CD4-positive, alpha-beta T cell (primary cell): ENCODE data around the gene ING3. TPM values are rescaled to one million over a fixed set of nuclear protein-coding genes. Genes with fewer than 3 reads are reported as not detected.
A peak's percentile ranks its signal among the peaks of the same experiment; 100 is the strongest.

Experiments
- ATAC-seq: fragments of 200-7000 bp; cut with Tn5 transposase; one replicate; pipeline ENCODE4 v1.10.0; 2022; ENCODE audit warnings: mild to moderate bottlenecking; ENCODE audit not compliant: poor library complexity
- CTCF ChIA-PET: fragments of 350-600 bp; sonication (Branson Sonifier 250); formaldehyde crosslinking; loops from one replicate; lab custom pipeline; 2021; ENCODE audit warnings: antibody characterized with exemption, inconsistent platforms; lab: Charles Lee
- POLR2A ChIA-PET: fragments of 350-600 bp; sonication (Branson Sonifier 250); formaldehyde crosslinking; loops from one replicate; lab custom pipeline; 2021; ENCODE audit warnings: antibody characterized with exemption, inconsistent platforms; lab: Charles Lee
- DNase-seq, 14 experiments: peaks; one replicate each; pipeline ENCODE4 v3.0.0-alpha.2; 2013 to 2020; ENCODE audit warnings: mixed read lengths in 2 of 14
- H3K27ac ChIP-seq, 2 donors: one replicate each; pipeline versions ENCODE4 v1.5.1 to v1.7.0; 2013; ENCODE audit warnings: low read length in 2 of 2, low read depth in 1 of 2, mild to moderate bottlenecking in 1 of 2
- H3K27me3 ChIP-seq, 2 experiments: 1 replicate in 1 of 2; 2 replicates in 1 of 2; pipeline versions ENCODE4 v1.6.1 to v1.7.0; 2013; ENCODE audit warnings: low read length in 2 of 2, control low read depth in 1 of 2, mild to moderate bottlenecking in 1 of 2, moderate library complexity in 1 of 2; ENCODE audit not compliant: insufficient read depth in 2 of 2, control insufficient read depth in 1 of 2
- H3K36me3 ChIP-seq: one replicate; pipeline ENCODE4 v1.6.1; 2013; ENCODE audit warnings: low read length, control low read depth; ENCODE audit not compliant: insufficient read depth
- H3K4me1 ChIP-seq: one replicate; pipeline ENCODE4 v1.6.1; 2013; ENCODE audit warnings: low read length, control low read depth; ENCODE audit not compliant: insufficient read depth
- H3K4me3 ChIP-seq: one replicate; pipeline ENCODE4 v1.5.1; 2013; ENCODE audit warnings: mild to moderate bottlenecking, low read length, moderate library complexity
- H3K9me3 ChIP-seq, 2 experiments: 1 replicate in 1 of 2; 2 replicates in 1 of 2; pipeline versions ENCODE4 v1.6.1 to v1.7.0; 2013; ENCODE audit warnings: low read length in 2 of 2, mild to moderate bottlenecking in 2 of 2, control low read depth in 1 of 2, moderate library complexity in 1 of 2; ENCODE audit not compliant: control insufficient read depth in 1 of 2, insufficient read depth in 1 of 2
- H3K27ac Mint-ChIP-seq: one replicate; pipeline ENCODE4 v1.8.0; 2020; ENCODE audit warnings: mixed read lengths
- H3K27me3 Mint-ChIP-seq: one replicate; pipeline ENCODE4 v1.8.0; 2021; ENCODE audit warnings: mixed read lengths
- H3K36me3 Mint-ChIP-seq: one replicate; pipeline ENCODE4 v1.8.0; 2021; ENCODE audit warnings: low read depth, mixed read lengths
- H3K4me1 Mint-ChIP-seq: one replicate; pipeline ENCODE4 v1.8.0; 2021; ENCODE audit warnings: low read depth, mixed read lengths
- H3K4me3 Mint-ChIP-seq: one replicate; pipeline ENCODE4 v1.8.0; 2020; ENCODE audit warnings: mild to moderate bottlenecking, mixed read lengths
- H3K9me3 Mint-ChIP-seq: one replicate; pipeline ENCODE4 v1.8.0; 2020; ENCODE audit warnings: mixed read lengths
- CTCF ChIP-seq: fragments of 200-600 bp; IDR thresholded peaks from one replicate; pipeline ENCODE4 v1.8.0; 2022; ENCODE audit warnings: antibody characterized with exemption, mild to moderate bottlenecking
- intact Hi-C, 2 experiments: fragments of 100-400 bp; cut with DNase I in 1 of 2; cut with micrococcal nuclease in 1 of 2; formaldehyde crosslinking; loops; one replicate each; pipeline versions ENCODE4 v1.15.1 to v1.9.0; 2023 to 2025; cut with DNase I, micrococcal nuclease
- total RNA-seq, 174 experiments: library from RNA in 2 of 174; stranded (reverse) in 2 of 174; gene quantifications; one replicate each; pipeline ENCODE4 v1.2.3 and lab custom pipeline; 2021 to 2026

Gene ING3
- total RNA-seq, 2 experiments from 2014 or later: 37.9 to 39.3 TPM

GRCh38 chr7:120933475-120933874 lies 17.1 kb upstream of the ING3 start:
- no peaks in the 10 kb centered on the region for H3K27me3 ChIP-seq
- no peaks in the 10 kb centered on the region for H3K36me3 ChIP-seq
- H3K4me1 Mint-ChIP-seq: no peaks in the 10 kb centered on the region
- POLR2A ChIA-PET: interaction anchor here (0.6 kb wide), 1 partner anchor 18 kb away, joined by 3 read pairs; the partner anchor contains the start of gene ING3
- H3K27ac Mint-ChIP-seq: no peak overlapping the region
- H3K4me3 Mint-ChIP-seq: no peak overlapping the region
- peaks cover 7% of the 10 kb centered on the region for H3K27me3 Mint-ChIP-seq
- H3K4me1 ChIP-seq: no peaks in the 10 kb centered on the region
- no peak overlapping the region for H3K27ac ChIP-seq
- CTCF ChIA-PET: no interaction called here
- no peak for ATAC-seq
- intact Hi-C loops: no loop called here
- TF ChIP-seq CTCF: no peak
- H3K36me3 Mint-ChIP-seq: no peaks in the 10 kb centered on the region
- DNase-seq: no peak
- no peak overlapping the region for H3K4me3 ChIP-seq
- no peaks in the 10 kb centered on the region for H3K9me3 ChIP-seq
- no peaks in the 10 kb centered on the region for H3K9me3 Mint-ChIP-seq

- H3K4me1 ChIP-seq: no peaks in the 10 kb centered on the region
- Mint-ChIP-seq H3K4me3 (no peak overlapping the region), H3K27ac (no peak overlapping the region), H3K27me3 (no peaks in the 10 kb centered on the region), H3K36me3 (no peaks in the 10 kb centered on the region), H3K9me3 (no peaks in the 10 kb centered on the region), H3K4me1 (no peaks in the 10 kb centered on the region)
- no peak for ATAC-seq
- no peak for TF ChIP-seq CTCF
- H3K9me3 ChIP-seq: no peaks in the 10 kb centered on the region
- no peak for DNase-seq
- CTCF ChIA-PET: no interaction called here
- H3K27me3 ChIP-seq: no peaks in the 10 kb centered on the region
- POLR2A ChIA-PET: no interaction called here
- H3K27ac ChIP-seq: no peak overlapping the region
- intact Hi-C loops: no loop called here
- H3K4me3 ChIP-seq: no peak overlapping the region
- no peaks in the 10 kb centered on the region for H3K36me3 ChIP-seq
Observed at GRCh38 chr7:120939345-120939744, 11.2 kb upstream of the ING3 start.

- TF ChIP-seq CTCF: peak; percentile 29
- Histone ChIP-seq H3K4me1 (no peaks in the 10 kb centered on the region), H3K9me3 (no peaks in the 10 kb centered on the region), H3K27me3 (no peaks in the 10 kb centered on the region), H3K27ac (no peak overlapping the region), H3K36me3 (no peaks in the 10 kb centered on the region), H3K4me3 (no peak overlapping the region)
- Mint-ChIP-seq H3K27me3 (peaks cover 4% of the 10 kb centered on the region), H3K4me3 (no peak overlapping the region), H3K9me3 (no peaks in the 10 kb centered on the region), H3K36me3 (no peaks in the 10 kb centered on the region), H3K27ac (no peak overlapping the region), H3K4me1 (no peaks in the 10 kb centered on the region)
- ChIA-PET POLR2A (no interaction called here), CTCF (no interaction called here)
- DNase-seq: peak in 2 of 14 experiments; percentile 21 to 27
- no peak for ATAC-seq
- intact Hi-C loops: loop anchor here in 1 of 2 experiments (5.0 kb wide), 1 partner anchor 149 kb away; no protein-coding TSS in a partner anchor
Observed at GRCh38 chr7:120941064-120941463, 9.5 kb upstream of the ING3 start.
